ENCODE data around the gene FATE1.

- TF ChIP-seq CTCF (IDR thresholded peaks at IDR 0.05), result no peak
- no peak for TF ChIP-seq POLR2A (IDR thresholded peaks at IDR 0.05)
- TF ChIP-seq POLR2AphosphoS5 (IDR thresholded peaks at IDR 0.05), result no peak
Measured at GRCh38 chrX:151759041-151759708, 43.3 kb downstream of the FATE1 start.
